Cardiac muscle cell (in vitro differentiated cells and primary cell): ENCODE results near the gene SHISA9. TPM values are rescaled to one million over a fixed set of nuclear protein-coding genes. Genes with fewer than 3 reads are reported as not detected.

ENCODE experiments used
- DNase-seq, 2 donors: peaks; one replicate each; pipeline versions ENCODE4 v3.0.0 to v3.0.0-alpha.2; 2010 to 2017; ENCODE audit warnings: low read depth in 1 of 2, low spot score in 1 of 2
- H3K27ac ChIP-seq: fragments of 200-600 bp; sonication (generic); 2 replicates; pipeline ENCODE4 v1.5.1; 2016
- H3K27me3 ChIP-seq: fragments of 200-600 bp; sonication (generic); 2 replicates; pipeline ENCODE4 v1.6.0; 2016; ENCODE audit warnings: control low read depth
- H3K36me3 ChIP-seq: fragments of 200-600 bp; sonication (generic); 2 replicates; pipeline ENCODE4 v1.5.1; 2016; ENCODE audit warnings: control low read depth
- H3K4me1 ChIP-seq: fragments of 200-600 bp; sonication (generic); 2 replicates; pipeline ENCODE4 v1.8.1; 2017; ENCODE audit warnings: low read depth, mild to moderate bottlenecking, mixed run types
- H3K4me3 ChIP-seq: fragments of 200-600 bp; sonication (generic); 2 replicates; pipeline ENCODE4 v1.5.1; 2016; ENCODE audit warnings: mild to moderate bottlenecking
- H3K9me3 ChIP-seq: fragments of 200-600 bp; sonication (generic); 2 replicates; pipeline ENCODE4 v1.5.1; 2017; ENCODE audit warnings: low read depth, mild to moderate bottlenecking, control low read depth
- polyA plus RNA-seq: library from polyadenylated mRNA; unstranded; fragments of >200 nt; fragmentation: Nextera tagmentation; extraction: Ambion mirVana; gene quantifications from 2 replicates; pipeline ENCODE4 v1.2.1, GENCODE V29; 2016
- total RNA-seq: library from RNA; depleted of rRNA; stranded (reverse); fragments of >200 nt; gene quantifications from 2 replicates; pipeline ENCODE4 v1.2.3, GENCODE V29; 2016
- TF ChIP-seq, protein P1 (sequence below): IDR thresholded peaks from 2 replicates; pipeline ENCODE4 v1.5.1; 2012; ENCODE audit warnings: low read depth, mild to moderate bottlenecking, low read length

SHISA9 gene
- total and polyA plus RNA-seq, 2 experiments from 2014 or later: 0.03 TPM; not detected in 1

DNA sequence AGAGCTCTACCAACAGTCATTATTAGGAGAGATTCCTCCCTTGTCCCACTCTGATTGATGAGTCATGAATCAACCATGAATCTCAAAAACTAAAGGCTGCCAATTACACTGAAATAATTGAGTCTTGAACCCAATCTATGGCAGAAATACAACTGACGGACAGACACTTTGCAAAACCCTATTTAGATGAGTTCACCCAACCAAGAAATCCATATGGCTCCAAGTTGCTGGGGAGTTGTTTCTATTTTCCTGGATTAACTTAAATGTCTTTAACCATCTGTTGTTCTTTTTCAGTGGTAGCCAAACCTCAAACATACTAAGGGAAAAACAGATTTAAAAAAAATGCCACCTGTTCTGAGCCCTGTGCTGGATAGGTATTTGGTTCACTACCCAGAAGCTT is 151.0 kb downstream of the SHISA9 start:
- Histone ChIP-seq H3K27me3 (no peaks in the 10 kb centered on the region), H3K4me3 (no peak overlapping the region), H3K36me3 (no peaks in the 10 kb centered on the region), H3K9me3 (peaks cover 3% of the 10 kb centered on the region), H3K4me1 (no peaks in the 10 kb centered on the region), H3K27ac (no peak overlapping the region)
- TF ChIP-seq, protein P1, sequence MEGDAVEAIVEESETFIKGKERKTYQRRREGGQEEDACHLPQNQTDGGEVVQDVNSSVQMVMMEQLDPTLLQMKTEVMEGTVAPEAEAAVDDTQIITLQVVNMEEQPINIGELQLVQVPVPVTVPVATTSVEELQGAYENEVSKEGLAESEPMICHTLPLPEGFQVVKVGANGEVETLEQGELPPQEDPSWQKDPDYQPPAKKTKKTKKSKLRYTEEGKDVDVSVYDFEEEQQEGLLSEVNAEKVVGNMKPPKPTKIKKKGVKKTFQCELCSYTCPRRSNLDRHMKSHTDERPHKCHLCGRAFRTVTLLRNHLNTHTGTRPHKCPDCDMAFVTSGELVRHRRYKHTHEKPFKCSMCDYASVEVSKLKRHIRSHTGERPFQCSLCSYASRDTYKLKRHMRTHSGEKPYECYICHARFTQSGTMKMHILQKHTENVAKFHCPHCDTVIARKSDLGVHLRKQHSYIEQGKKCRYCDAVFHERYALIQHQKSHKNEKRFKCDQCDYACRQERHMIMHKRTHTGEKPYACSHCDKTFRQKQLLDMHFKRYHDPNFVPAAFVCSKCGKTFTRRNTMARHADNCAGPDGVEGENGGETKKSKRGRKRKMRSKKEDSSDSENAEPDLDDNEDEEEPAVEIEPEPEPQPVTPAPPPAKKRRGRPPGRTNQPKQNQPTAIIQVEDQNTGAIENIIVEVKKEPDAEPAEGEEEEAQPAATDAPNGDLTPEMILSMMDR: no peak
- DNase-seq: no peak

DNA sequence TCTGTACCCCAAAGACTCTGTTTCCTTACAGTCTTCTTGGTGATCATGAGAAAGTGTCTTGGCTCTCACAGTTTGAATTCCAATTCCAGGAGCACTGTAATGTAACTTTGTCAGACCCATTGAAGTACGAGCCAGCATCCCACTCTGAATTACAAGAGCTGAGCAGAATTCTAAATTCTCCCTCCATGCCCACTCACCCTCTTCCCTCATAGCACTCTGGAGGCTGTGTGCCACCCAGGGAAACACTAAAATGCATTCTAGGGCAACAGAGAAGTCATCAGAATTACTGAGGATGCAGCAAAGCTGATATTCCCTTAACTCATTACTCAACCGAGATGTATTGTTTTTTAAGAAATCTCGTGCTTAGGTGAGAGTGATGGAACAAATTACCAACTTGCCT is 154.1 kb downstream of the SHISA9 start:
- Histone ChIP-seq H3K27me3 (no peaks in the 10 kb centered on the region), H3K27ac (no peak overlapping the region), H3K36me3 (no peaks in the 10 kb centered on the region), H3K4me3 (no peak overlapping the region), H3K4me1 (no peaks in the 10 kb centered on the region), H3K9me3 (no peaks in the 10 kb centered on the region)
- no peak for DNase-seq
- TF ChIP-seq, protein P1: no peak

DNA sequence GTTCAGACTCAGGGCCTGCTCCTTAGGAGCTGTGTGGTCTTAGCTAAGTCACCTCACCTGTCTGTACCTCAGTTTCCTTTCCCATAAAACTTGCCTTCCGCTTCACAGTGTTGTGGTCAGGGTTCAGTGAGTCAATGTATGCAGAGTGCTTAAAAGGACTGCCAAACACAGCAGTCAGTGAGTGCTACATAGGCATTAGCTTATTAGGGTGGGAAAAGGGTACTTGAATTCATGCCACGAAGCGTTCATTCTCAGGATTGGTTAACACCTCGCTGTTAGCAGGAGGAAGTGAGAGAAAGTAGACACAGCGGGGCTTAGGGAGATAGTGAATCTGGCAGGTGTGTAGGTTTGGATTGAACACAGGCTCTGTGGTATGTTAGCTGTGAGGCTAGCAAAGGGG is 155.2 kb downstream of the SHISA9 start:
- no peaks in the 10 kb centered on the region for H3K36me3 ChIP-seq
- TF ChIP-seq, protein P1: no peak
- no peak overlapping the region for H3K27ac ChIP-seq
- H3K4me1 ChIP-seq: no peaks in the 10 kb centered on the region
- H3K9me3 ChIP-seq: no peaks in the 10 kb centered on the region
- no peak for DNase-seq
- H3K4me3 ChIP-seq: no peak overlapping the region
- no peaks in the 10 kb centered on the region for H3K27me3 ChIP-seq

DNA sequence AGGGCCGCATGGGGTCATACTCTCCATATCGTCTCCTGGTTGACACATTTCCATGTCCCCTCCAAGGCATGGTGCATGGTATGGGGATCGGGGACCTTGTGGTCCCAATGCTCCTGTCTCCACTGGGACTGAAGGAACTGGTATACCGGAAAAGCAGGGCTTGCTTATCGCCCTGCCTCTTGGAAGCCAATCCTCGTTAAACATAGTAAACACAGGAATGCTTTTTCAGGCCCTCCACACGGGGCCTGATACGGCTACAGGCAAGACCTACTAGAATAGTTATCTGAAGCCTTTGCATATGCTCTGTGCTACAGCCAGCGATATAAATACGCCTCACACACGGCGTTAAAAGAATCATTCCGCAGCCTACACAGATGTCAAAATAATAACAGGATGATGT is 159.5 kb downstream of the SHISA9 start:
- H3K36me3 ChIP-seq: no peaks in the 10 kb centered on the region
- H3K27ac ChIP-seq: no peak overlapping the region
- TF ChIP-seq, protein P1: no peak
- no peaks in the 10 kb centered on the region for H3K4me1 ChIP-seq
- H3K9me3 ChIP-seq: no peaks in the 10 kb centered on the region
- H3K27me3 ChIP-seq: no peaks in the 10 kb centered on the region
- no peak overlapping the region for H3K4me3 ChIP-seq
- no peak for DNase-seq

DNA sequence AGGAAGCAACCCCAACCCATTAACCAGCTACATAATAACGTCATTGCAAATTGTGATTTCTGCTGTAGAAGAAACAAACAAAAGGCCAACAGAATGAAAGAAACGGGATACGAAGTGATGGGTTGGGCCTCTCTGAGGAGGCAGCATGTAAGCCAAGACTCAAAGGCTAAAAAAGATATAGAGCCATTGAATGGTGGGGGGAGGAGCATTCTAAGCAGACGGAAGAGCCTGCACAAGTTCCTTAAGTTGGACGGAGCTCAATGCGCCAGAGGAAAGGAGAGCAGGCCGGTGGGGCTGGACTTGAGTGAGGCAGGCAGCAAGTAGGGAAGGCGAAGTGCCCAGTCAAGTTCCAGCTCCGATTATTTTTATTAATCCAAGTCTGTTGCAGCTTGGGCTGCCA is 160.3 kb downstream of the SHISA9 start:
- TF ChIP-seq, protein P1: no peak
- H3K9me3 ChIP-seq: no peaks in the 10 kb centered on the region
- H3K27ac ChIP-seq: no peak overlapping the region
- H3K27me3 ChIP-seq: no peaks in the 10 kb centered on the region
- no peak overlapping the region for H3K4me3 ChIP-seq
- DNase-seq: no peak
- H3K4me1 ChIP-seq: no peaks in the 10 kb centered on the region
- no peaks in the 10 kb centered on the region for H3K36me3 ChIP-seq

DNA sequence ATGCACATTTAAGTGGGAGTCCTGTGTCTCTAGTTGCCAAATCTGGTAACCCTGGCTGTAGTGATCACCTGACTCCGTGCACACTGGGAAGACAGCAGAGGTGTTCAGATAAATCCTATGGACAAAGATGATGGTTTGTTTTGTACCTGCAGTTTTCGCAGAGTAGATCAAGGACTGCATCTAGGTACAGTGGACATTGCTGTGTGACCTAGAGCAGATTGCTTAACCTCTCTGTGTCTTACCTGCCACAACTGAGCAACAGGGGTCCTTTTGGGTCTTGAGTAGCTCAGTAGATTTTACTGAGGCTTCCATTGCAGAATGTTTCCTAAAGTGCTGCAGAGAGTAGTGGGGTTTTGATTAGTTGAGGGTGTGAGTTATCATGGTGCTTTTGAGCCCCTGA is 160.8 kb downstream of the SHISA9 start:
- Histone ChIP-seq H3K9me3 (no peaks in the 10 kb centered on the region), H3K27me3 (no peaks in the 10 kb centered on the region), H3K27ac (no peak overlapping the region), H3K36me3 (no peaks in the 10 kb centered on the region), H3K4me1 (no peaks in the 10 kb centered on the region), H3K4me3 (no peak overlapping the region)
- no peak for DNase-seq
- TF ChIP-seq, protein P1: no peak
